Measurements from ENCODE around the gene MAP7D3.

DNA sequence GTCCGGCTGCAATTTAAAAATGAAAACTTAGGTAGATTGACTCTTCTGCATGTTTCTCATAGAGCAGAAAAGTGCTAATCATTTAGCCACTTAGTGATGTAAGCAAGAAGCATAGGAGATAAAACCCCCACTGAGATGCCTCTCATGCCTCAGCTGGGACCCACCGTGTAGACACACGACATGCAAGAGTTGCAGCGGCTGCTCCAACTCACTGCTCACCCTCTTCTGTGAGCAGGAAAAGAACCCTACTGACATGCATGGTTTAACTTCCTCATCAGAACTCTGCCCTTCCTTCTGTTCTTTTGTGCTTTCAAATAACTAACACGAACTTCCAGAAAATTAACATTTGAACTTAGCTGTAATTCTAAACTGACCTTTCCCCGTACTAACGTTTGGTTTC lies 41.0 kb downstream of the MAP7D3 start:
- TF ChIP-seq FOXA1 (IDR thresholded peaks at IDR 0.05): no peak
- TF ChIP-seq ELF4 (IDR thresholded peaks at IDR 0.05): no peak
- no peak for TF ChIP-seq FOXK2 (IDR thresholded peaks at IDR 0.05)
- TF ChIP-seq, protein P1, sequence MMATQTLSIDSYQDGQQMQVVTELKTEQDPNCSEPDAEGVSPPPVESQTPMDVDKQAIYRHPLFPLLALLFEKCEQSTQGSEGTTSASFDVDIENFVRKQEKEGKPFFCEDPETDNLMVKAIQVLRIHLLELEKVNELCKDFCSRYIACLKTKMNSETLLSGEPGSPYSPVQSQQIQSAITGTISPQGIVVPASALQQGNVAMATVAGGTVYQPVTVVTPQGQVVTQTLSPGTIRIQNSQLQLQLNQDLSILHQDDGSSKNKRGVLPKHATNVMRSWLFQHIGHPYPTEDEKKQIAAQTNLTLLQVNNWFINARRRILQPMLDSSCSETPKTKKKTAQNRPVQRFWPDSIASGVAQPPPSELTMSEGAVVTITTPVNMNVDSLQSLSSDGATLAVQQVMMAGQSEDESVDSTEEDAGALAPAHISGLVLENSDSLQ (IDR thresholded peaks at IDR 0.05): no peak

Measured in HEK293T (cell line).